IMR-90 (cell line): Measurements from ENCODE around the gene GABARAPL2. TPM values are rescaled to one million over a fixed set of nuclear protein-coding genes. Genes with fewer than 3 reads are reported as not detected.

ENCODE experiments used
- ATAC-seq: fragments of 200-7000 bp; cut with Tn5 transposase; 2 replicates; pipeline ENCODE4 v1.9.1; 2020; ENCODE audit warnings: low read depth, mild to moderate bottlenecking, moderate library complexity
- BruUV-seq: library from RNA; stranded (reverse); fragments of 400-500 nt; replicated peaks from 2 replicates; lab custom pipeline; 2021; lab: Mats Ljungman, UMichigan
- CTCF ChIA-PET: fragments of 300-600 bp; formaldehyde crosslinking; extraction: SDS; loops from one replicate; lab custom pipeline; 2021; ENCODE audit warnings: antibody characterized with exemption; lab: Yijun Ruan, JAX
- POLR2A ChIA-PET: fragments of 300-600 bp; sonication (Branson Sonifier 250); formaldehyde crosslinking; loops from one replicate; lab custom pipeline; 2022; ENCODE audit warnings: antibody characterized with exemption; ENCODE audit not compliant: unreplicated experiment; lab: Charles Lee
- DNase-seq: peaks from one replicate; pipeline ENCODE4 v3.0.0; 2013
- H2AFZ ChIP-seq: replicated peaks from 2 replicates; pipeline ENCODE3; 2013; ENCODE audit warnings: low read length, mild to moderate bottlenecking; ENCODE audit not compliant: poor library complexity
- H2AK5ac ChIP-seq: 2 replicates; pipeline ENCODE4 v1.6.1; 2013; ENCODE audit warnings: low read depth, low read length, inconsistent platforms
- H2AK9ac ChIP-seq: replicated peaks from 2 replicates; pipeline ENCODE3; 2013; ENCODE audit warnings: mild to moderate bottlenecking, low read depth, low read length, moderate library complexity; ENCODE audit not compliant: poor library complexity
- H2BK120ac ChIP-seq: 2 replicates; pipeline ENCODE4 v1.6.1; 2013; ENCODE audit warnings: low read depth, low read length, inconsistent platforms
- H2BK15ac ChIP-seq: 3 replicates; pipeline ENCODE4 v1.6.1; 2013; ENCODE audit warnings: low read depth, low read length, inconsistent platforms
- H2BK20ac ChIP-seq: 2 replicates; pipeline ENCODE4 v1.6.1; 2013; ENCODE audit warnings: low read depth, mild to moderate bottlenecking, inconsistent platforms, low read length, moderate library complexity
- H2BK5ac ChIP-seq: 2 replicates; pipeline ENCODE4 v1.6.1; 2013; ENCODE audit warnings: mild to moderate bottlenecking, low read depth, low read length, inconsistent platforms; ENCODE audit not compliant: poor library complexity, severe bottlenecking
- H3K14ac ChIP-seq: replicated peaks from 2 replicates; pipeline ENCODE4 v1.6.1; 2013; ENCODE audit warnings: low read depth, low read length, inconsistent platforms
- H3K18ac ChIP-seq: 2 replicates; pipeline ENCODE4 v1.6.1; 2013; ENCODE audit warnings: low read depth, low read length, control low read depth
- H3K23ac ChIP-seq: 2 replicates; pipeline ENCODE4 v1.6.1; 2013; ENCODE audit warnings: low read depth, low read length, inconsistent platforms
- H3K27ac ChIP-seq: 2 replicates; pipeline ENCODE4 v1.5.1; 2013; ENCODE audit warnings: mild to moderate bottlenecking, control low read depth, low read length; ENCODE audit not compliant: insufficient read depth
- H3K27me3 ChIP-seq: 2 replicates; pipeline ENCODE4 v1.6.1; 2013; ENCODE audit warnings: low read length; ENCODE audit not compliant: control insufficient read depth, insufficient read depth
- H3K36me3 ChIP-seq: 2 replicates; pipeline ENCODE4 v1.6.1; 2013; ENCODE audit warnings: low read length, mixed read lengths; ENCODE audit not compliant: control insufficient read depth, insufficient read depth
- H3K4ac ChIP-seq: 2 replicates; pipeline ENCODE4 v1.6.1; 2013; ENCODE audit warnings: low read depth, low read length, inconsistent platforms
- H3K4me1 ChIP-seq: 2 replicates; pipeline ENCODE4 v1.6.1; 2013; ENCODE audit warnings: low read length, mixed read lengths; ENCODE audit not compliant: control insufficient read depth, insufficient read depth
- H3K4me2 ChIP-seq: 2 replicates; pipeline ENCODE4 v1.6.1; 2013; ENCODE audit warnings: low read depth, mild to moderate bottlenecking, control low read depth, low read length, moderate library complexity
- H3K4me3 ChIP-seq: 2 replicates; pipeline ENCODE4 v1.5.1; 2013; ENCODE audit warnings: low read depth, mild to moderate bottlenecking, control low read depth, low read length, moderate library complexity; ENCODE audit not compliant: insufficient read depth
- H3K56ac ChIP-seq: 2 replicates; pipeline ENCODE4 v1.6.1; 2013; ENCODE audit warnings: low read length, inconsistent platforms; ENCODE audit not compliant: insufficient read depth; ENCODE audit errors: extremely low read depth
- H3K79me1 ChIP-seq, 2 experiments: 2 replicates each; pipeline ENCODE4 v1.6.1; 2013; ENCODE audit warnings: low read length in 2 of 2, inconsistent platforms in 1 of 2, low read depth in 1 of 2
- H3K9ac ChIP-seq: 2 replicates; pipeline ENCODE4 v1.6.1; 2013; ENCODE audit warnings: low read depth, low read length, control low read depth
- H3K9me1 ChIP-seq: 2 replicates; pipeline ENCODE4 v1.6.1; 2013; ENCODE audit warnings: low read length, inconsistent platforms; ENCODE audit not compliant: insufficient read depth
- H3K9me3 ChIP-seq: 2 replicates; pipeline ENCODE4 v1.6.1; 2013; ENCODE audit warnings: low read length; ENCODE audit not compliant: control insufficient read depth, insufficient read depth
- H4K20me1 ChIP-seq: 2 replicates; pipeline ENCODE4 v1.6.1; 2013; ENCODE audit warnings: low read length, inconsistent platforms; ENCODE audit not compliant: insufficient read depth
- H4K5ac ChIP-seq: 2 replicates; pipeline ENCODE4 v1.6.1; 2013; ENCODE audit warnings: mild to moderate bottlenecking, low read depth, low read length, control low read depth
- H4K8ac ChIP-seq, 2 experiments: 2 replicates each; pipeline ENCODE4 v1.6.1; 2013; ENCODE audit warnings: low read depth in 2 of 2, low read length in 2 of 2, control low read depth in 1 of 2, inconsistent platforms in 1 of 2
- H4K91ac ChIP-seq: 2 replicates; pipeline ENCODE4 v1.6.1; 2013; ENCODE audit warnings: low read depth, low read length, inconsistent platforms; ENCODE audit not compliant: insufficient read depth
- BHLHE40 ChIP-seq: fragments of 150-350 bp; IDR thresholded peaks from 2 replicates; pipeline ENCODE4 v1.6.1; 2016; ENCODE audit warnings: mild to moderate bottlenecking, low read depth, low read length
- CHD1 ChIP-seq: IDR thresholded peaks from 2 replicates; pipeline ENCODE4 v1.6.1; 2012; ENCODE audit warnings: low read depth, low read length, improper control_type of control experiment
- FOS ChIP-seq: fragments of 150-350 bp; IDR thresholded peaks from 2 replicates; pipeline ENCODE4 v1.6.1; 2016; ENCODE audit warnings: low read depth, low read length
- POLR2A ChIP-seq: IDR thresholded peaks from 2 replicates; pipeline ENCODE4 v1.6.1; 2012; ENCODE audit warnings: mild to moderate bottlenecking, low read depth, low read length
- RAD21 ChIP-seq: IDR thresholded peaks from 2 replicates; pipeline ENCODE4 v1.6.1; 2012; ENCODE audit warnings: low read length, improper control_type of control experiment
- RCOR1 ChIP-seq: IDR thresholded peaks from 2 replicates; pipeline ENCODE4 v1.6.1; 2012; ENCODE audit warnings: mild to moderate bottlenecking, low read length, improper control_type of control experiment; ENCODE audit not compliant: insufficient replicate concordance
- SMC3 ChIP-seq: fragments of 150-350 bp; IDR thresholded peaks from 2 replicates; pipeline ENCODE4 v1.6.1; 2016; ENCODE audit warnings: low read depth, mild to moderate bottlenecking, antibody characterized with exemption, low read length, moderate library complexity
- WGBS, 2 experiments: methylation state at CpG; one replicate each; pipeline versions ENCODE4 v1.1.5 to v1.1.7; 2013; ENCODE audit warnings: missing lambda C conversion rate in 2 of 2; ENCODE audit not compliant: insufficient read length in 1 of 2; ENCODE audit errors: extremely low coverage in 2 of 2; 5-methylcytosine and 5-hydroxymethylcytosine counted together
- dilution Hi-C: fragments of 300-500 bp; cut with HindIII; formaldehyde crosslinking; loops from one replicate; pipeline ENCODE4 v1.14.3; 2018; ENCODE audit warnings: low sequenced_read_pairs; ENCODE audit not compliant: unreplicated experiment
- in situ Hi-C: fragments of 300-500 bp; cut with MboI; formaldehyde crosslinking; loops from 3 replicates; pipeline ENCODE4 v1.14.3; 2019; ENCODE audit warnings: low sequenced_read_pairs, inconsistent platforms, mixed read lengths
- intact Hi-C: fragments of 100-400 bp; cut with micrococcal nuclease; formaldehyde crosslinking; loops from 2 replicates; pipeline ENCODE4 v1.10.0; 2022
- polyA plus RNA-seq, 3 experiments: library from polyadenylated mRNA; depleted of rRNA; stranded (reverse); fragments of >200 nt; gene quantifications; 2 replicates each; pipeline ENCODE4 v1.2.3, GENCODE V29; 2012; ENCODE audit warnings: low replicate concordance in 1 of 3
- total RNA-seq: library from RNA; depleted of rRNA; stranded (reverse); fragments of >200 nt; gene quantifications from 2 replicates; pipeline ENCODE4 v1.2.3, GENCODE V29; 2012
- TF ChIP-seq, protein P1 (sequence below): fragments of 150-350 bp; IDR thresholded peaks from 2 replicates; pipeline ENCODE4 v1.6.1; 2017; ENCODE audit warnings: mild to moderate bottlenecking, antibody characterized with exemption, low read length, low read depth

Gene GABARAPL2
- total and polyA plus RNA-seq, 2 of the 4 experiments (the other 2 are of a cell fraction) = 33.3 to 65.9 TPM

DNA sequence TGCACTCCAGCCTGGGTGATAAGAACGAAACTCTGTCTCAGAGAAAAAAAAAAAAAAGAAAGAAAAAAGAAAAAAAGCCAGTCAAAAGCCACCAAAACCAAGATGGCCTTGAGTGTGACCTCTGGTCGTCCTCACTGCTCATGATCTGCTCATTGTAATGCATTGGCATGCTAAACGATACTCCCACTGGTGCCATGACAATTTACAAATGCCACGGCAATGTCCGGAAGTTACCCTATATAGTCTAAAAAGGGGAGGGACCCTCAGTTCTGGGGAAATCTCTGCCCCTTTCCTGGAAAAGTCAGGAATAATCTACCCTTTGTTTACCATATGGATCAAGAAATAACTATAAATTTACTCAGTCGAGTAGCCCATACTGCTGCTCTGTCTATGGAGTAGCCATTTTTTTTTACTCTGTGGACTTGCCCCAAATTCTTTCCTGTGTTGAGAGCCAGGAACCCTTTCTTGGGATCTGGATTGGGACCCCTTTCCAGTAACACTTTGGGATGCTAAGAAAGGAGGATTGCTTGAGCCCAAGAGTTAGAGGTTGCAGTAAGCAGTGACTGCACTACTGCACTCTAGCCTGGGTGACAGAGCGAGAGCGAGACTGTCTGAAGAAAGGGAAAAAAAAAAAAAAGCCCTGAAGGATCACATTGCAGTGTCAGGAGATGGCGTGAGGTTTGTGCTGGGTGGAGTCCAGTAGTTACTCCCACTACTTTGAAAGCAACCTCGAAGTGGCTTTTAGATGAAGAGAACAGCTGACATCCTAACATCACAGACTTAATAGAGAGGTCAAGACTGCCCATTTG, 6.4 kb upstream of the GABARAPL2 start:
- Histone ChIP-seq H2AK9ac (no peak overlapping the region), H3K9me1 (peaks cover 8% of the 10 kb centered on the region), H2BK20ac (no peak overlapping the region), H4K91ac (no peak overlapping the region), H3K9ac (no peak overlapping the region), H2BK15ac (no peak overlapping the region), H3K4me2 (peak overlapping the region; percentile 19; the same call in 1 of the 2 replicates), H3K18ac (no peak overlapping the region), H2AFZ (peak overlapping the region; percentile 77), H3K27me3 (peaks cover 8% of the 10 kb centered on the region), H2BK5ac (no peak overlapping the region), H4K20me1 (no peaks in the 10 kb centered on the region), H3K79me1 (0 out of 4 replicates have a peak, but pooled peaks cover 0 to 2% of the 10 kb centered on the region in 2 experiments), H3K4me3 (no peak overlapping the region), H4K5ac (no peak overlapping the region), H3K23ac (no peak overlapping the region), H3K4me1 (peaks cover 5% of the 10 kb centered on the region; the same call in 1 of the 2 replicates), H2BK120ac (no peak overlapping the region), H3K9me3 (no peaks in the 10 kb centered on the region), H3K56ac (no peak overlapping the region), H3K27ac (no peak overlapping the region), H3K36me3 (no peaks in the 10 kb centered on the region), H3K4ac (no peak overlapping the region), H2AK5ac (no peak overlapping the region), H3K14ac (no peak overlapping the region), H4K8ac (no peak overlapping the region)
- WGBS, 2 experiments = no CpG with 5 or more reads among the region's 10 CpGs
- POLR2A ChIA-PET = no interaction called here
- no TSS peak for BruUV-seq
- dilution Hi-C loops (no loop called here), intact Hi-C loops (loop anchor here (5.0 kb wide), 1 partner anchor 97 kb away; the partner anchor contains the start of gene TMEM170A), in situ Hi-C loops (no loop called here)
- TF ChIP-seq BHLHE40 (no peak), FOS (no peak), SMC3 (no peak), POLR2A (no peak), RAD21 (no peak), RCOR1 (no peak), CHD1 (no peak)
- TF ChIP-seq, protein P1, sequence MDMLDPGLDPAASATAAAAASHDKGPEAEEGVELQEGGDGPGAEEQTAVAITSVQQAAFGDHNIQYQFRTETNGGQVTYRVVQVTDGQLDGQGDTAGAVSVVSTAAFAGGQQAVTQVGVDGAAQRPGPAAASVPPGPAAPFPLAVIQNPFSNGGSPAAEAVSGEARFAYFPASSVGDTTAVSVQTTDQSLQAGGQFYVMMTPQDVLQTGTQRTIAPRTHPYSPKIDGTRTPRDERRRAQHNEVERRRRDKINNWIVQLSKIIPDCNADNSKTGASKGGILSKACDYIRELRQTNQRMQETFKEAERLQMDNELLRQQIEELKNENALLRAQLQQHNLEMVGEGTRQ = no peak
- CTCF ChIA-PET = no interaction called here
- no peak for ATAC-seq
- DNase-seq = peak; percentile 62
